KMS-11 (cell line): Measurements from ENCODE around the gene HDAC10.

ENCODE experiments used
- H2AFZ ChIP-seq: fragments of 200-600 bp; sonication (generic); 2 replicates; pipeline ENCODE4 v1.6.1; 2016; ENCODE audit warnings: antibody characterized with exemption, mixed run types, low read depth
- H3K27ac ChIP-seq: fragments of 200-600 bp; sonication (generic); 2 replicates; pipeline ENCODE4 v1.6.1; 2016; ENCODE audit warnings: mild to moderate bottlenecking, mixed run types
- H3K27me3 ChIP-seq: fragments of 200-600 bp; sonication (generic); 2 replicates; pipeline ENCODE4 v1.6.1; 2017; ENCODE audit warnings: mild to moderate bottlenecking, low read depth, mixed run types, moderate library complexity; ENCODE audit not compliant: insufficient read depth
- H3K36me3 ChIP-seq: fragments of 200-600 bp; sonication (generic); 2 replicates; pipeline ENCODE4 v1.6.1; 2017; ENCODE audit warnings: mild to moderate bottlenecking, mixed run types; ENCODE audit not compliant: insufficient read depth
- H3K4me1 ChIP-seq: fragments of 200-600 bp; sonication (generic); 2 replicates; pipeline ENCODE4 v1.6.1; 2016; ENCODE audit warnings: mild to moderate bottlenecking, low read depth, mixed run types; ENCODE audit not compliant: poor library complexity, severe bottlenecking
- H3K4me2 ChIP-seq: fragments of 200-600 bp; sonication (generic); 2 replicates; pipeline ENCODE4 v1.7.0; 2016; ENCODE audit warnings: mild to moderate bottlenecking, mixed run types
- H3K4me3 ChIP-seq: fragments of 200-600 bp; sonication (generic); IDR thresholded peaks from 2 replicates; pipeline ENCODE4 v1.6.1; 2017; ENCODE audit warnings: low read depth, low read length, mixed read lengths; ENCODE audit not compliant: insufficient read depth
- H3K79me2 ChIP-seq: fragments of 200-600 bp; sonication (generic); 2 replicates; pipeline ENCODE4 v1.6.1; 2016; ENCODE audit warnings: low read depth, mixed run types; ENCODE audit not compliant: insufficient read depth
- H3K9ac ChIP-seq: fragments of 200-600 bp; sonication (generic); 2 replicates; pipeline ENCODE4 v1.6.1; 2016; ENCODE audit warnings: mild to moderate bottlenecking, mixed run types
- H4K20me1 ChIP-seq: fragments of 200-600 bp; sonication (generic); 2 replicates; pipeline ENCODE4 v1.6.1; 2016; ENCODE audit warnings: mild to moderate bottlenecking, mixed run types; ENCODE audit not compliant: insufficient read depth
- CTCF ChIP-seq: fragments of 200-600 bp; sonication (generic); conservative IDR thresholded peaks from 2 replicates; pipeline ENCODE4 v1.6.1; 2017; ENCODE audit warnings: low read depth, mild to moderate bottlenecking, antibody characterized with exemption, low read length, moderate library complexity, mixed read lengths

HDAC10 gene

GRCh38 chr22:50281957-50282356 is 30.9 kb upstream of the HDAC10 start:
- no peak for TF ChIP-seq CTCF
- Histone ChIP-seq H3K4me1 (no peaks in the 10 kb centered on the region), H3K9ac (no peak overlapping the region), H3K27ac (no peak overlapping the region), H4K20me1 (no peaks in the 10 kb centered on the region), H3K27me3 (no peaks in the 10 kb centered on the region), H2AFZ (no peak overlapping the region), H3K4me3 (no peak overlapping the region), H3K4me2 (no peak overlapping the region), H3K36me3 (no peaks in the 10 kb centered on the region), H3K79me2 (no peaks in the 10 kb centered on the region)

- Histone ChIP-seq H3K27ac (no peak overlapping the region), H3K36me3 (no peaks in the 10 kb centered on the region), H2AFZ (no peak overlapping the region), H3K79me2 (no peaks in the 10 kb centered on the region), H4K20me1 (no peaks in the 10 kb centered on the region), H3K9ac (no peak overlapping the region), H3K27me3 (no peaks in the 10 kb centered on the region), H3K4me2 (no peak overlapping the region), H3K4me3 (no peak overlapping the region), H3K4me1 (no peaks in the 10 kb centered on the region)
- no peak for TF ChIP-seq CTCF
These were observed 30.3 kb upstream of the HDAC10 start for GRCh38 chr22:50281384-50281760.

- Histone ChIP-seq H3K4me2 (no peak overlapping the region), H3K4me1 (no peaks in the 10 kb centered on the region), H4K20me1 (no peaks in the 10 kb centered on the region), H3K79me2 (no peaks in the 10 kb centered on the region), H2AFZ (no peak overlapping the region), H3K27me3 (no peaks in the 10 kb centered on the region), H3K4me3 (no peak overlapping the region), H3K27ac (no peak overlapping the region), H3K9ac (no peak overlapping the region), H3K36me3 (no peaks in the 10 kb centered on the region)
- TF ChIP-seq CTCF = no peak
These were observed 29.8 kb upstream of the HDAC10 start for GRCh38 chr22:50280708-50281383.

- H3K36me3 ChIP-seq = no peaks in the 10 kb centered on the region
- no peaks in the 10 kb centered on the region for H4K20me1 ChIP-seq
These were observed 29.1 kb upstream of the HDAC10 start for GRCh38 chr22:50280022-50280707.

More at GRCh38 chr22:50280022-50280707, 29.1 kb upstream of the HDAC10 start:
- TF ChIP-seq CTCF = no peak
- Histone ChIP-seq H3K4me1 (no peaks in the 10 kb centered on the region), H3K4me2 (no peak overlapping the region), H3K27me3 (no peaks in the 10 kb centered on the region), H2AFZ (no peak overlapping the region), H3K9ac (no peak overlapping the region), H3K79me2 (no peaks in the 10 kb centered on the region), H3K4me3 (no peak overlapping the region), H3K27ac (no peak overlapping the region)
